ENCODE measurements around the gene LITAFD.

Gene LITAFD

GRCh38 chr16:8907096-8907495 is 24.9 kb downstream of the LITAFD start:
- peaks cover 96% of the 10 kb centered on the region for H3K36me3 ChIP-seq
- H3K4me3 ChIP-seq (ENCODE audit: low read depth, low read length): no peak overlapping the region
- no peak for DNase-seq

GRCh38 chr16:8908810-8909468 is 26.8 kb downstream of the LITAFD start:
- peaks cover 92% of the 10 kb centered on the region for H3K36me3 ChIP-seq
- no peak overlapping the region for H3K4me3 ChIP-seq (ENCODE audit: low read depth, low read length)
- H3K4me1 ChIP-seq: no peaks in the 10 kb centered on the region
- no peaks in the 10 kb centered on the region for H3K27me3 ChIP-seq
- DNase-seq: no peak
- TF ChIP-seq, protein P1, sequence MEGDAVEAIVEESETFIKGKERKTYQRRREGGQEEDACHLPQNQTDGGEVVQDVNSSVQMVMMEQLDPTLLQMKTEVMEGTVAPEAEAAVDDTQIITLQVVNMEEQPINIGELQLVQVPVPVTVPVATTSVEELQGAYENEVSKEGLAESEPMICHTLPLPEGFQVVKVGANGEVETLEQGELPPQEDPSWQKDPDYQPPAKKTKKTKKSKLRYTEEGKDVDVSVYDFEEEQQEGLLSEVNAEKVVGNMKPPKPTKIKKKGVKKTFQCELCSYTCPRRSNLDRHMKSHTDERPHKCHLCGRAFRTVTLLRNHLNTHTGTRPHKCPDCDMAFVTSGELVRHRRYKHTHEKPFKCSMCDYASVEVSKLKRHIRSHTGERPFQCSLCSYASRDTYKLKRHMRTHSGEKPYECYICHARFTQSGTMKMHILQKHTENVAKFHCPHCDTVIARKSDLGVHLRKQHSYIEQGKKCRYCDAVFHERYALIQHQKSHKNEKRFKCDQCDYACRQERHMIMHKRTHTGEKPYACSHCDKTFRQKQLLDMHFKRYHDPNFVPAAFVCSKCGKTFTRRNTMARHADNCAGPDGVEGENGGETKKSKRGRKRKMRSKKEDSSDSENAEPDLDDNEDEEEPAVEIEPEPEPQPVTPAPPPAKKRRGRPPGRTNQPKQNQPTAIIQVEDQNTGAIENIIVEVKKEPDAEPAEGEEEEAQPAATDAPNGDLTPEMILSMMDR (IDR thresholded peaks at IDR 0.05; ENCODE audit: low read depth, low read length): no peak
- H3K9me3 ChIP-seq: no peaks in the 10 kb centered on the region

More at GRCh38 chr16:8907096-8907495, 24.9 kb downstream of the LITAFD start:
- Histone ChIP-seq H3K9me3 (no peaks in the 10 kb centered on the region), H3K27me3 (no peaks in the 10 kb centered on the region), H3K4me1 (no peaks in the 10 kb centered on the region)
- TF ChIP-seq, protein P1 (IDR thresholded peaks at IDR 0.05; ENCODE audit: low read depth, low read length): no peak

DNA sequence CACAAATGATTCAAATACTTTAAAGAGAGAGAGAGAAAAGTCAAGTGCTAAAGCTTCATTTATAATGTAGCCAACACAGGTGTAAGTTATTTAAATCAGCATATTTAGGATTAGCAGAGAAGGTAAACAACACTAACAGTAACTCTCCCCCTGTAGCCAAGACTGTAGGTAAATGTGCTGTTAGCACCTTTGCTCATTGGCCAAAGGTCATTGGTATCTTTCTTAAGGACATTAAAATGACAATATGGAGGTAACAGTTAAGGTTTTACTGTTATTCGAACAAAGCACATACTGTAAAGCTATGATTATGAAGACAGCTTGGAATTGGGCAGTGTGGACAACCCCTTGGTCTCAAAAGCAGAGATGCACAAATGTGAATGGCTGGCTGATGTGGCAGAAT is 28.7 kb downstream of the LITAFD start:
- Histone ChIP-seq H3K36me3 (peaks cover 96% of the 10 kb centered on the region), H3K27me3 (no peaks in the 10 kb centered on the region), H3K4me1 (no peaks in the 10 kb centered on the region), H3K4me3 (ENCODE audit: low read depth, low read length) (no peak overlapping the region), H3K9me3 (no peaks in the 10 kb centered on the region)
- TF ChIP-seq, protein P1 (IDR thresholded peaks at IDR 0.05; ENCODE audit: low read depth, low read length): no peak
- DNase-seq: no peak

DNA sequence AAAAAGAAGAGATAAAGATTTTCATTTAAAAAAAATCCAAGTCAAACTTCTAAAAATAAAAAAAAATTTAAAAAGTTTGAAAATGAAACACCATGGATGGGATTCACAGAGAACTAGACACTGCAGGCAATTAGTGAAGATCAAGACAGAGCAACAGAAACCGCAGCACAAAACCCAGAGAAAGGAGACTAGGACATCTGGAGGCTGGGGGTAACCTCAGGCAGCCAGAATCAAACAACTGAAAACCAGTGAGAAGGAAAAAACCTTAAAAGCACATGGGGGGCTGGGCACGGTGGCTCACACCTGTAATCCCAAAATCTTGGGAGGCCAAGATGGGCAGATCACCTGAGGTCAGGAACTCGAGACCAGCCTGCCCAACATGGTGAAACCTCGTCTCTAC is 30.6 kb downstream of the LITAFD start:
- H3K4me1 ChIP-seq: no peaks in the 10 kb centered on the region
- peaks cover 96% of the 10 kb centered on the region for H3K36me3 ChIP-seq
- H3K9me3 ChIP-seq: no peaks in the 10 kb centered on the region
- TF ChIP-seq, protein P1 (IDR thresholded peaks at IDR 0.05; ENCODE audit: low read depth, low read length): no peak
- no peaks in the 10 kb centered on the region for H3K27me3 ChIP-seq
- no peak for DNase-seq
- no peak overlapping the region for H3K4me3 ChIP-seq (ENCODE audit: low read depth, low read length)

- no peak overlapping the region for H3K4me3 ChIP-seq (ENCODE audit: low read depth, low read length)
- DNase-seq: no peak
- peaks cover 96% of the 10 kb centered on the region for H3K36me3 ChIP-seq
- no peaks in the 10 kb centered on the region for H3K4me1 ChIP-seq
- no peaks in the 10 kb centered on the region for H3K27me3 ChIP-seq
- H3K9me3 ChIP-seq: no peaks in the 10 kb centered on the region
- TF ChIP-seq, protein P1 (IDR thresholded peaks at IDR 0.05; ENCODE audit: low read depth, low read length): no peak
These were observed 31.9 kb downstream of the LITAFD start for GRCh38 chr16:8914098-8914497.

GRCh38 chr16:8915722-8916301 is 33.7 kb downstream of the LITAFD start:
- Histone ChIP-seq H3K36me3 (peaks cover 96% of the 10 kb centered on the region), H3K9me3 (no peaks in the 10 kb centered on the region), H3K4me1 (no peaks in the 10 kb centered on the region), H3K27me3 (no peaks in the 10 kb centered on the region), H3K4me3 (ENCODE audit: low read depth, low read length) (no peak overlapping the region)
- no peak for DNase-seq
- TF ChIP-seq, protein P1 (IDR thresholded peaks at IDR 0.05; ENCODE audit: low read depth, low read length): no peak

All from BE2C (cell line).